Right renal pelvis (tissue), 4 donors: ENCODE measurements around the gene PANX1. TPM values are rescaled to one million over a fixed set of nuclear protein-coding genes. Genes with fewer than 3 reads are reported as not detected.
A peak's percentile ranks its signal among the peaks of the same experiment; 100 is the strongest.

Experiments used
- DNase-seq, 4 donors: peaks; one replicate each; pipeline ENCODE4 v3.0.0-alpha.2; 2013; ENCODE audit warnings: low read depth in 4 of 4, low spot score in 3 of 4, missing footprints in 1 of 4
- polyA plus RNA-seq, 4 donors: library from polyadenylated mRNA; unstranded; fragments of 120-200 nt; gene quantifications; one replicate each; pipeline ENCODE4 v1.2.1, GENCODE V29; 2013; ENCODE audit not compliant: insufficient read length in 4 of 4

Gene PANX1
- polyA plus RNA-seq, 4 donors = 24.2 to 28.3 (median 27.1) TPM

GRCh38 chr11:94128291-94128745, 323 bp upstream of the PANX1 start:
- DNase-seq = no peak

DNA sequence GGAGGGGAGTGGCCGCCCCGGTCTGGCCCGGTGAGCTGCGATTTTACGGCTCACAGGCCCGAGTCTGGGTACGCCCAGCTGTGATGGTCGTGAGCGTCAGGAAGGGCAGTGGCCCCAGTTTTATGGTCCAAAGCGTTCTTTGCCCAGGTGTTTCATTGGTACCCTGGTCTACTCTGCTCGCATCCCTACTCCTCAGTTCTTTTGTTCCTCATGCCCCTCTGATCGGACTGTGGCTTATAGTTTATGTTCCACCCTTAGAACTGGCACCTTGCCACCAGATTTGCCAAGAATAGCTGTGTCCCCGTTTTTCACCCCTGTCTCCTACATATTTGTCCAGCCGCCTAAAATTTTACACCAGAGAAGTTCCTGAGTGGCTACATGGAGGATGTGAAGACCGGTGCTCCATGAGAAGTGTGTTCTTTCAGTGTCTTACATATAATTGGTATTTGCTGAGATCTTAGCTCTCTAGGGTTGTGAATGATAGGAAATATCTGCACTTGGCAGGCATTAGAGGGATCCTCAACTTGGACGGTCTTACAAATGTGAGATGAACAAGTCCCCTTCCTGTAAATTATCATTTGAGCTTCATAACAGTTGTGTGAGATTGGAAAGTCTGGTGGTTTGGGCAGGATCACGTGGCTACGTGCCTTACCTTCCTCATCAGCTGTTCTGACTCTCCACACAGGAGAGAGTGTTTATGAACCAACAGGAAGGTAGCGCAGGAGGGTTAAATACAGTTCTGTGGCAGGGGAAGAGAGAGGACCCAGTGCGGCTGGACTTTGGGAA, 1.1 kb downstream of the PANX1 start:
- peak in 3 of 4 donors; percentile 25 to 40 (median 38) for DNase-seq

- DNase-seq = no peak
These were observed 1.8 kb downstream of the PANX1 start for GRCh38 chr11:94130298-94131046.

- no peak for DNase-seq
These were observed 2.5 kb downstream of the PANX1 start for GRCh38 chr11:94131047-94131717.

DNA sequence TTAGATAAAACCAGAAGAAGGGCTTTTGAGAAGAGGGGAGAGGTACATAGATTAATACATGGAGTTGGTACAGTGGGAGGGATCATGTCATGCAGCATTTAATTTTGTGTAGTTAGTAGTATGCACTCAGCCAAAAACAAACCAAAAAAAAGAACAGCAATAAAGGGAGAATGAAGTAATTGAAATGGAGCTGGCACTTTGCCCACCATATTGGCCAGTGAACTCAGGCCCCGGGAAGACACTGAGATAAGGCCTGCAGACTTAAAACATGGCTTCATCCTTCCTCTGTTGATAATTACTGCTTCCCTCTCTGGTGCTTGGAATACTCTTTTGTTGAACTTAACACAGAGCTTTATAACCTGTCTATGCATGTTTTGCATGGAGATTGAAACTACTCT, 3.1 kb downstream of the PANX1 start:
- no peak for DNase-seq

DNA sequence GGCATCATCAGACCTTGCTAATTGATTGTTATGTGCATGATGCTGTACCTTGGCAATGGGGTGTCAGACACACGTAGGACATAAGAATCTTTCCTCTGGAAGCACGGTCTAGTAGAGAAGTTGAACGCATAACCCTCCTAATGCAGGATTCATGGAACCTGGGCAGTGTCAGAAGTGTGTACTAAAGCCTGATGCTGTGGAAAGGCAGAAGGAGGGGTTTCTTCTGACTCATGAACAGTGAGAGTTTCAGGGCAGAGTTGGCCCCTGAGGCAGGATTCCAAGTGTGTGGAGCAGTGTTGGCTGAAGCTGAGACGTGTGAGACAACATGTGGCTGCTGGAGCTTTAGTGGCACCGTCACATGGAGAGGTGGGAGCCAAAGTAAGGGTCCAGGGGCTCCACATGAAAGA, 3.5 kb downstream of the PANX1 start:
- DNase-seq = no peak

GRCh38 chr11:94132823-94133408, 4.3 kb downstream of the PANX1 start:
- DNase-seq = no peak

GRCh38 chr11:94133752-94134151, 5.1 kb downstream of the PANX1 start:
- DNase-seq = no peak

GRCh38 chr11:94134651-94135512, 6.2 kb downstream of the PANX1 start:
- DNase-seq = no peak

DNA sequence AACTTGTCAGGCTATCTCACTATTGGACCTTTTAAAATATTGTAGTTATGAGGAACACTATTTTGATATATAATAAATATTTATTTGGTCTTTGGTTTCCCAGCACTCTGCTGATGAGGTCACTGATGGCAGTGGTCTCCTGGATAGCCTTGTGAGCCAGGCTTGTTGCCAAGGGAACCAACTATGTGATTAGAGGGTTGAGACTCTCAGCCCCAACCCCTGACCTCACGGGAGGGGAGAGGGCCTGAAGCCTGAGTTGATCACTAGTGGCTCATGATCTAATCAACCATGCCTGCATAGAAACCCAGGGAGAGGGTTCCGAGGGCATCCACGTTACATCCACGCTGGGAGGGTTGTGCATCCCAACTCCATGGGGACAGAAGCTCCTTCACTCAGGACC, 10.8 kb downstream of the PANX1 start:
- DNase-seq = no peak

- DNase-seq = no peak
These were observed 11.6 kb downstream of the PANX1 start for GRCh38 chr11:94140154-94140655.

DNA sequence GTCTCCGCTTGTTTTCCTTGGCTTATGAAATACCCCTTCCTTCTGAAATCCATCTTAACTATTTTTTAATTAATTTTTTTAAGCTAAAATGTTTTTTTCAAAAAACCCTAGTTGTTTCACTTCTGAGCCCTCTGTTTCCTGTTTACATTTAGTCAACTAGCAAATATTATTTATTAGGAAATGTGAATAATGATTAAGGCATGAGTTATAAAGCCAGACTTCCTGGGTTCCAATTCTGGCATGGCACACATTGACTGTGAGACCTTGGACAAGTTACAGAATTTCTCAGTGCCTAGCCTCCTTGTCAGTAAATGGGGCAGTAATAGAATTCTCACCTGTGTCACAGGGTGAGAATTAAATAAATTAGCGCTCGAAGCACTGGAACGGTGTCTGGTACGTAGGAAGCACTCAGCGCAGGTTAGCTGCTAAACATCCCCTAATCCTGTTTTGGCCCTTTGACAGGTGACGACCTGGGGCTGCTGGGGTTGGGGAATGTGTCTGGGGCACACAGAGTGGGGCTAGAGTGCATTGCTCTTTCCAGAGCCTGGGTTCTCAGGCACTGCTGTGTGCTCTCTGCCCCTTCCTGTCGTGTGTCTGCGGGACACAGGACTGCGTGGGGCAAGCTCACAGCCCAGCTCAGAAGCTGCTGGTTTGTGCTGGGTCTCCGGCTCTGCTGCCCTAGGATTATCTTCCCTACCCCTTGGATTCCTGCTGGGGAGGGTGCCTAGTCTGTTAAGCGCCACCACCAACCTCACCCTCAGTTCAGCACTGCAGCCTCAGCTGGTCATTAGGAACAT, 13.1 kb downstream of the PANX1 start:
- DNase-seq = no peak

DNA sequence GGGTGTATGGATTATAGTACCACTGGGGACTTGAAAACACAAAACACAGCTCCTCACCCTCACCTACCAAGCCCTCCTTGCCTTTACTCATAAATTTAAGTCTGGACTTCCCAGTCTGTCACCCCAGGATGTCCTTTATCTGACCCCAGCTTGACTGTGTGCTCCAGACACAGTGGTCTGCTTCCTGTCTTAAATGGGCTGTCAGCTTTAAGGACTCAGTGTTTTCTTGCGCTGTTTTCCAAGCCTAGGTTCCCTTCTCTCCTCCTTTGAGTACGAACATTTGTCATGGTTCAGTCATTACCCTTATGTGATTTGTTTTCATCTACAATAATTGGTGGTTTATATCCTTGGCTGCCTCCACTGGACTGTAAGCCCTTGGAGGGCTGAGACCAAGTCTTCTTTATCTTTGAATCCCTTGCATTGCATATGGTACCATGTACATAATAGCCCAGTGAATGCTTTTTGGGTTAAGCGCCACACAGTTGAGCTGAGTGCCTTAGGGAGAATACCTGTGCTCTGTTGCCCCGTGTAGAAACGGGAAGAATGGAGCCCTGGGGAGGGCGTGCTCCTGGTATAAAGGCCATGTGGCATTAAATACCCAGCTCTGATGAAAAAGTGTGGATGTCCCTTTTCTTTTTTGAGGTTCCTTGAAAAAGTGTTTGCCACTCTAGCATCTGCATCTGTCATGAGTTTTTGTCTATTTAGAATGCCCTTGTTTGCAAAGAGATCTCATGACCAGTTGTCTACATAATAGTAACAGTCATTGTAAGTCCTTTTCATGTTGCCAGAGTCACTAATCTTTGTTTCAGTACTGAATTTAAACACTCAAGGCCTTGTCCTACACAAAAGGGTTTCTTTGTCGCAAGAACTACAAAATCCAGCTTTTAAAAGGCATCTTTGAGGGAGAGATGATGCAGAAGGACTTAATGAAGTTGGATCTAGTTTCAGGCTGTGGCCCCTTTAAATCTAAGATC, 14.0 kb downstream of the PANX1 start:
- peak in 2 of 4 donors; percentile 41 to 42 for DNase-seq

DNA sequence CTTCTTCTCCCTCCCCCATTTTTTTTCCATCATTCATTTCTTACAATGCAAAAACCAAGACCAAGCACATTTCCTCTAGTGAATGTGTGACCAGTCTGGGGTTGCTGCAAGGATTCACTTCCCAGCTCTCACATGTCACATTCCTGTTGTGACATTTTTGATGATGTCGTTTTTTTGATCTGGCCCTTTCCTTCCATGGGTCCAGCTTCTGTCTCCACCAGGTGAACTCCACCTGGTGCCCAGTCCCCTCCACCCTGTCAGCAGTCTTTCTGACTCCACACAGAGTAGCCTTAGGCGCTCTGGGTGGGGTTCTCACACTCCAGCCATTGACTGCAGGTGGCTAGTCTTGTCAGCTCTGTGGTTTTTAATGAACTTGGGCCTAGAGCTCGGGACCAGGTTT, 15.6 kb downstream of the PANX1 start:
- no peak for DNase-seq

- no peak for DNase-seq
These were observed 16.0 kb downstream of the PANX1 start for GRCh38 chr11:94144664-94145063.

DNA sequence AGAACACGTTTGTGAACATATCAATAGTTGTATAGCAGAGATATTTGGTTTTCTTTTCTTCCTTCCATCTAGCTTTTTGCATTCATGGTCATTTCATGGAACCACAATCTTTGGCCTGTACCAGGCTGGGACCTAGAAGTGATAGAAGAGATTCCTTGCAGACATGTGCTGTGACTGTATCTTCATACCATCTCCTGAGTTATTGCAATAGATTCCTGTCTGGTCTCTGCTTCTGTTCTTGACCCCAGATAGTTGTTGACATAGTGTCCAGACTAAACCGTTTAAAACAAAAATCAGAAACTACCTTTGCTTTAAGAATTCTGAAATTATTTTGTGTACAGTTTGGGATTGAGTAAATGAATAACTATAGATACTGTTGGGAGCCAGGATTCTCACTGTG, 16.8 kb downstream of the PANX1 start:
- no peak for DNase-seq

GRCh38 chr11:94145916-94146315, 17.3 kb downstream of the PANX1 start:
- no peak for DNase-seq

GRCh38 chr11:94147433-94147845, 18.8 kb downstream of the PANX1 start:
- DNase-seq = no peak
